BE2C (cell line): Measurements from ENCODE around the gene RAD9A.
"Not testable (repeated sequence)": the region's sequence is repeated elsewhere in the genome, so short reads cannot be mapped to it uniquely, and the experiment has no call there.

ENCODE experiments used
- DNase-seq: peaks from one replicate; pipeline ENCODE4 v3.0.0-alpha.2; 2020
- H3K27me3 ChIP-seq: fragments of 250-450 bp; sonication (Bioruptor Pico); 2 replicates; pipeline ENCODE4 v1.5.1; 2020; ENCODE audit warnings: mild to moderate bottlenecking
- H3K36me3 ChIP-seq: fragments of 250-450 bp; sonication (Bioruptor Pico); 2 replicates; pipeline ENCODE4 v1.5.1; 2020; ENCODE audit warnings: mild to moderate bottlenecking
- H3K4me1 ChIP-seq: fragments of 250-450 bp; sonication (Bioruptor Pico); 2 replicates; pipeline ENCODE4 v1.5.1; 2020
- H3K4me3 ChIP-seq: 2 replicates; pipeline ENCODE4 v1.5.1; 2011; ENCODE audit warnings: low read depth, low read length
- H3K9me3 ChIP-seq: fragments of 250-450 bp; sonication (Bioruptor Pico); 2 replicates; pipeline ENCODE4 v1.5.1; 2020
- CTCF ChIP-seq: IDR thresholded peaks from 2 replicates; pipeline ENCODE4 v1.5.1; 2012; ENCODE audit warnings: mild to moderate bottlenecking, low read depth, low read length

RAD9A gene

GRCh38 chr11:67398661-67399563, 7.1 kb downstream of the RAD9A start:
- no peak for TF ChIP-seq CTCF
- peaks cover 12% of the 10 kb centered on the region for H3K4me1 ChIP-seq
- H3K4me3 ChIP-seq, result no peak overlapping the region
- no peaks in the 10 kb centered on the region for H3K27me3 ChIP-seq
- no peak for DNase-seq
- H3K9me3 ChIP-seq, result no peaks in the 10 kb centered on the region
- peaks cover 41% of the 10 kb centered on the region for H3K36me3 ChIP-seq

- no peak for TF ChIP-seq CTCF
- Histone ChIP-seq H3K4me3 (peak overlapping the region; percentile 73), H3K36me3 (peaks cover 38% of the 10 kb centered on the region), H3K4me1 (peaks cover 12% of the 10 kb centered on the region), H3K27me3 (no peaks in the 10 kb centered on the region), H3K9me3 (no peaks in the 10 kb centered on the region)
- DNase-seq, result peak; percentile 86
These were observed 8.6 kb downstream of the RAD9A start for GRCh38 chr11:67400251-67400941.

GRCh38 chr11:67400942-67401494, 9.2 kb downstream of the RAD9A start:
- Histone ChIP-seq H3K4me3 (peak overlapping the region; percentile 73), H3K36me3 (peaks cover 32% of the 10 kb centered on the region), H3K27me3 (no peaks in the 10 kb centered on the region), H3K9me3 (no peaks in the 10 kb centered on the region), H3K4me1 (peaks cover 12% of the 10 kb centered on the region)
- TF ChIP-seq CTCF, result no peak
- DNase-seq, result no peak

GRCh38 chr11:67401495-67402191, 9.9 kb downstream of the RAD9A start, which contains the start of gene PPP1CA:
PPP1CA (minus strand) TSS chr11:67401858; CDS start chr11:67401782, 76 bp downstream.
- H3K27me3 ChIP-seq, result no peaks in the 10 kb centered on the region
- H3K4me1 ChIP-seq, result peaks cover 12% of the 10 kb centered on the region
- no peak for TF ChIP-seq CTCF
- DNase-seq, result peak; percentile 97
- H3K4me3 ChIP-seq, result peak within 1 kb of the TSS; percentile 73
- peaks cover 28% of the 10 kb centered on the region for H3K36me3 ChIP-seq
- H3K9me3 ChIP-seq, result no peaks in the 10 kb centered on the region

GRCh38 chr11:67402192-67402839, 10.5 kb downstream of the RAD9A start:
- H3K9me3 ChIP-seq, H3K27me3 ChIP-seq, DNase-seq: not testable (repeated sequence)
- Histone ChIP-seq H3K4me1 (peaks cover 14% of the 10 kb centered on the region), H3K4me3 (peak overlapping the region; percentile 47), H3K36me3 (peaks cover 27% of the 10 kb centered on the region)

- H3K36me3 ChIP-seq, result peaks cover 19% of the 10 kb centered on the region
- not testable (repeated sequence) for H3K4me3 ChIP-seq, DNase-seq, H3K27me3 ChIP-seq, H3K9me3 ChIP-seq
- peaks cover 12% of the 10 kb centered on the region for H3K4me1 ChIP-seq
These were observed 11.3 kb downstream of the RAD9A start for GRCh38 chr11:67403085-67403484.
